GM23248 (cell line): ENCODE data around the gene PTTG2.

ENCODE experiments used
- EZH2 ChIP-seq: fragments of 200-600 bp; sonication (generic); IDR thresholded peaks from 2 replicates; pipeline ENCODE4 v1.6.1; 2018; ENCODE audit warnings: antibody characterized with exemption, mild to moderate bottlenecking; ENCODE audit not compliant: insufficient read depth, poor library complexity, severe bottlenecking
- EZH2phosphoT487 ChIP-seq: fragments of 200-600 bp; sonication (generic); IDR thresholded peaks from 2 replicates; pipeline ENCODE4 v1.6.1; 2018; ENCODE audit warnings: antibody characterized with exemption, moderate library complexity, mild to moderate bottlenecking, low read depth; ENCODE audit not compliant: insufficient read depth

GRCh38 chr4:38005637-38006036 lies 45.4 kb downstream of the PTTG2 start:
- TF ChIP-seq EZH2 (no peak), EZH2phosphoT487 (no peak)
